Left forelimb (tissue), 1 donor: ENCODE data around the gene AIFM2.
"Not testable (repeated sequence)": the region's sequence is repeated elsewhere in the genome, so short reads cannot be mapped to it uniquely, and the experiment has no call there.

Experiments used
- DNase-seq: peaks from one replicate; pipeline ENCODE4 v3.0.0-alpha.2; 2018; ENCODE audit warnings: low spot score

The AIFM2 gene

GRCh38 chr10:70145666-70146488 is 13.3 kb upstream of the AIFM2 start:
- peak; percentile 81 for DNase-seq

DNA sequence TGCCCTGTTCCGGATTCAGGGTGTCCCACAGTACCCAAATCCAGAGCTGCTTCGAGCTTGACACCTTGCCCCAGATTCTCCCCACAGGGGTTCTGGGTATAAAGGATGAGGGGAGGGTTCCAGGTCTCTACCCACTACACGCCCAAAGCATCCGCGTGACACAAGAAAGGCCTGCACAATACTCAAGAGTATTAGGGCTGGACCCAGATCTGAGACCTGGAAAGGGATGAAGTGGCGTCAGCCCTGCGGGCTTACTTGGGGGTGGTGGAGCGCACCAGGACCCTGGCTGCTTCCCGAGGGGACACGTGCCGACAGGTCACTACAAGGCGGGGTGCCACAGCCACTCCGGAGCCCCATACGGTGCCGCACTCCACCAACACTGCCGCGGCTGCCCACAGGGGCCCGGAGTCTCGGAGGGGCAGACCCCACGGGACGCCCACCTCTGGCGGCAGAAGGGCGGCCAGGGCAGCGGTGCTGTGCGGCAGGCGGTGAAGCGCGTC is 12.6 kb upstream of the AIFM2 start:
- DNase-seq, result no peak

- no peak for DNase-seq
These were observed 11.9 kb upstream of the AIFM2 start for GRCh38 chr10:70144372-70145110.

DNA sequence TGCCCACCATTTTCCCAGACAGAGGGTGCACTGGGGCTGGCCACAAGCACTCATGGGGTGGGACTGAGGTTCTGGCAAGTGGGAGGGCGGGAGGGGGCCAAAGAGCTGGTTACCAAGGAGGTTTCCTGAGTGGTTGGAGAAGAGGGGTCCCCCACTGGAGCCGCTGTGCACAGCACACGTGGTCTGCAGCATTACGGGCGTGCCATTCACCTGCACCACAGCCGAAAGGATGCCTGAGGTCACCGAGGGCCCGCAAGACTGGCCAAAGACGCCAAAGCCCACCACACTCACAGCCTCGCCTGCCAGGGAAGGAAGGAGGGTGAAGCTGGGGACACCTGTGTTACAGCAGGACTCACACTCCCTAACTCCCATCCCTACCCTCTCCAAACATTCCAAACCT is 9.9 kb upstream of the AIFM2 start:
- DNase-seq, result no peak

DNA sequence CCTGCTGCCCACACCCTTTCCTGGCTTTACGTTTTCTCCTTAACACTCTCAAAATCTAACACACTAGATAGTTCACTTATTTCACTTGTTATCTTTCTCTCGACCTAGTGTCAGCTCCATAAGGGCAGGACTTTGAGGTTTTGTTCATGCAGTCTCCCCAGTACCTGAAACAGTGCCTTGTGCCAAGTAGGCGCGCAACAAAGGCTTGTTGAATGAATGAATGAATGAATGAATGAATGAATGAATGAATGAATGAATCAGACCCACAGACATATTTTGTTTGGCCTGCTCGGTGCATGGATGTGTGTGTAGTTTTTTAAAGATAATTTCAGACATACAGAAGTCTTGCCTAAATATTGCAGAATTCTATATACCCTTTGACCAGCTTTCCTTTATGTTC is 7.7 kb upstream of the AIFM2 start:
- no peak for DNase-seq

- DNase-seq, result no peak
These were observed 7.3 kb upstream of the AIFM2 start for GRCh38 chr10:70139997-70140250.

DNA sequence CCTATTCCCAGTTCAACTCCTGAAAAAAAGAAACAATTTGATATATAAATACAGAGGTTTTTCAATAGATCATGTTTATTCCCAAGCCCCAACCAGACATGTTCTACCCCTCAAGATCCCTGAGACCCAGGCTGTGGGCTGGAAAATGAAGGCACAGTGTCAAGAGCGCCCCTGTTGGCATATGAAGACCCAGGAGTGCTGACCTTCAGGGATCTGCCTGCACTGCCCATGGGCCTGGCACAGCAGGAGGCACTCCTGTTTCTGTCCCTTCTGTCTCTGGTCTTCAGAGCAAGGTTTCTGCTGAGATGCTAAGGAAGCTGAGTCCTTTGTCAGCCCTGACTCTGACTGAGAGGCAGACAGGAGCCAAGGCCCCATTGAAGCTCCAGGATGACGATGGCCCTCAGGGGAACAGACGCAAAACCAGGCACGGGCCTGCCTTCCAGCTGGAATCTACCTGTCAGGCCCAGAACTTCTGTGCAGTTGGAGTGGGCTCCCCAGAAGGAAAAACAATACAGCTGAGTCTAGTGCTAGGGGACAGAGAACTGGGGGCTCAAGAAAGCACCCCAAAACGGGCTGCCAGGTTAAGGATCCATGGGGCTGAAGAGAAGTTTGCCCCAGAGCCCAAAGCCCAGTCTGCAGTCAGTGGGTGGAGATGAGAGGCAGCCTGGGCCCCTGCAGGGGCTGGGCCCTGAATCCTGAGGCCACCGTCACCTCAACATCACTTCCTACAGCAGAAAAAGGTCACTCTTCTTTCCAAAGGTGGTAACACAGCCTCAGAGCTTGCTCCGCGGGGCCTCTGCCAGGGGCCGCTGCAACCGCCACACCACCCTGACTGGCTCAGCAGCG is 6.7 kb upstream of the AIFM2 start:
- no peak for DNase-seq

DNA sequence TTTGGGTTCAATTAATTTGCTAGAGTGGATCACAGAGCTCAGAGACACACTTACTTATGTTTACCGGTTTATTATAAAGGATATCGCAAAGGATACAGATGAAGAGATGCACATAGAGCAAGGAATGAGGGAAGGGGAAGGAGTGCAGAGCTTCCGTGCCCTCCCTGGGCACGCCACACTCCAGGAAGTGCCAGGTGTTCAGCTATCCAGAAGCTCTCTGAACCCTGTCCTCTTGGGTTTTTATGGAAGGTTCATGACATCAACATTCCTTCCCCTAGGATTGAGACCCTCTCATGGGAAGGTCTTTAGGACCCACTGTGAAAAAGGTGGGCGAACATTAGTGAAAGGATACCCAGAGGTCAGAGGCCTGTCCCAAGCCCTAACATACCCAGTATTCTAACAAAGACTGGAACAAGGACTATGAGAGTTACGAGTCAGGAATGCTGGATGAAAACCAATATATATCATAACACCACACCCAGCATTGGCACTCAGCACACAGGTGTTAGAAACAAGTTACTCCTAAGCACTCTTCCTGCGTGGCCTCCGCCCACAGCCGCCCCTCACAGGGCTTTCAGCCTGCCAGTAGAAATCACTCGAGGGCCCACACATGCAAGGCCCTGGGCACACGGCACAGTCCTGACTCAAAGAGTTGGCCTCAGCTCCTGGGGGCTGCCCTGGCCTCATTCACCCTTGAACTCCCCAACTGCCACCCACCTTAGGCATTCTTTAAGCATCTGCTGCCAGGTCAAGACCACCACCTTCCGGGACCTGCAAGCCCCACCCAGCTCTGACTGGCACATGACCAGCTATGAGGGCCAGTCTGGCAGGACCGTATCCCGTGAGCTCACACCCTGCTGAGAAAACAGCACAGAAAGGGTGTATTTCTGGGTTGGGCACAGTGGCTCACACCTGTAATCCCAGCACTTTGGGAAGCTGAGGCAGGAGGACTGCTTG is 5.6 kb upstream of the AIFM2 start:
- DNase-seq, result no peak

- DNase-seq, result no peak
These were observed 4.5 kb upstream of the AIFM2 start for GRCh38 chr10:70137135-70137534.

DNA sequence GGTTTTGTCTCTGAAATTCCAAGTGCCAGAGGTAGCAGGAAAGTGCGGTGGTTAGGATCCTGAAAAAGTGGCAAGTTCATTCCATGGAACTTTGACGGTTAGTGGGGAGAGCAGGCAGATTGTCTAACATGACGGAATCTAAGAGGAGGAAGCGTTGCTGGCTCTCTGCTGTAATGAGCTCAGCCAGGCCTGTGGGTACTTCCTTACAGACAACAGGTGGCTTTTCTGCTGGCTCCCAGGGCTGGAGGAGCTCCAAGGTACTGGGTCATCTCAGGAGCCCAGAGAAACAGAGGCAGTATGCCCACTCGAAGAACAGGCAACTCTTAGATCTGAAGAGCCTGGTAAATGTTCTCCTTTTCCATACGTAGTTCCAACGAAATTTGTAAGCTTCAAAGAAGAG is 3.1 kb upstream of the AIFM2 start:
- DNase-seq, result no peak

DNA sequence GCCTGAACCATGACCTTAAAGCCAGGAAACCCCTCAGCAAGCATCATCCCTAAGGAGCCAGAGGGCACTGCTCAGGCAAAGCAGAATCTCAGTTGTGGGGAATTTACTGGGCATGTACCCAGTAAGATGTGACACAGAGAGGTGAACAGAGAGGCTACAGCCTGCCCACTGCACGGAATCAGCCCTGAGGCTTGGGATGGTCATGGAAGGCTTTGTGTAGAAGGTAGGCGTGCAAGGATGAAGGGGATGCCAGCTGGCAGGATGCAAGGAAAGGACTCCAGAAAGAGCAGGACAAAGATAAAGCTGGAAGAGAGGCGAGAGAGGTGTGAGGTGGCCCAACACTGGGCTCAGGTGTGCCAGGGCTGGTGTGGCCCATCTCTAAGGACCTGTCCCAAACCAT is 2.4 kb upstream of the AIFM2 start:
- no peak for DNase-seq

DNA sequence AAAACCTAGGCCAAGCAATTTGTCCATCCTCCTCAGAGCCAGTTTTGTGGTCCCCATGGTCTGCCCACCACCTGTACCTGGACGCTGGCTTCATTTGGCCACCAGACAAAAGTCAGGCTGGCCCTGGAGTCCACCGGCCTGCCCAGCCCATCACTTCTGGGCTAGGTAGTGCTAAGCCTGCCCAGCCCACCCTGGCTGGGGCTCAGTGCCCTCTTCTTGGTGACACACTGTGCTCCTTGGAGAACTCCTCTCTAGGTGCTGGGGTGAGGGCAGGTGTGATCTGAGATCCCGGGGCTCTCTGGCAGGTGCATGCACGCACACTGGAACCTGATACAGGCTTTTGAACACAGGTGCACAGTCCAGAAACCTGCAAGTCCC is 1.1 kb downstream of the AIFM2 start:
- DNase-seq, result no peak

- no peak for DNase-seq
These were observed 1.6 kb downstream of the AIFM2 start for GRCh38 chr10:70130878-70131559.

DNA sequence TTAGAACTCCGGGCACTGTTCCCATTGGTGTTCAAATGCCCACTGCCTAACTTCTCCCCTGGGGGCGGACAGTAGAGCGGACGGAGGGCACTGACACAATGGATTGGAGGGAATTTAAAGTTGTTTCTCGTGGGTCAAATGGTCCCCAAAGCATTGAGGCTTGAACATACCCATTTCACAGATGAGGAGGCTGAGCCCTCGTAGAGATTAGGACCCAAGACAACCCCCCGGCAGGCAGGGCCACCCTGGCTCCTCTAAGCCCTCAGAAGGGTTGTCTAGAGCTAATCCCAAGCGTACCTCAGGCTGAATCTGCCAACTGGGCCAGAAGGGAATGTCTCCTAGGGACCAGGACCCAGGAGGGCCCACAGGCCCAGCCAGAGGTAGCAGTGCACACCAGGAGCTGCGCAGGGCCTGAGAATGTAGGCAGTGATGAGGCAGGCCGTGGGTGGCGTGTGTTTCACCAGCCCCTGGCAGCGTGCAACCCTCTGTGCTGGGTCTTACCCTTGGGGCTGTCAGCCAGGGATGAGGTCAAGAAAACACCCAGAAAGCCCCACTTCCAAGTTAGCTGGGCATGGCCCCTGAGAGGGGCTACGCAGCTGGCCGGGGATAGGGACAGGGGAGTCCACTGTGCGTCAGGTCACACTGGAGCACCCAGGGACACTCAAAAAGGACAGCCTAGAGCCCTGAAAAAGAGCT is 5.8 kb downstream of the AIFM2 start:
- DNase-seq, result no peak

GRCh38 chr10:70125918-70126552 is 6.6 kb downstream of the AIFM2 start:
- no peak for DNase-seq

DNA sequence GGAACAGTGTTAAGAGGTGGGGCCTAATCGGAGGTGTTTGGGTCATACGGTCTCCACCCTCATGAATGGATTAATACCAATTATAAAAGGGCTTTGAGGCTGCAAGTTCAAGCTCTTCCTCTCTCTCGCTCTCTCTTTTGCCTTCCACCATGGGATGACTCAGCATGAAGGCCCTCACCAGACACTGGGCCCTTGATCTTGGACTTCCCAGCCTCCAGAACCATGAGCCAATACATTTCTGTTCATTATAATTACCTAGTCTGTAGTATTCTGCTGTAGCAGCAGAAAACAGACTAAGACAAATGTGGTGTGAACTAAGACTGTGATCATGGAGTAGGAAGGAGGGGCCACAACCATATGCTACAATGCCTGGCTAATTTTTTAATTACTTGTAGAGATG is 7.7 kb downstream of the AIFM2 start:
- DNase-seq, result no peak

DNA sequence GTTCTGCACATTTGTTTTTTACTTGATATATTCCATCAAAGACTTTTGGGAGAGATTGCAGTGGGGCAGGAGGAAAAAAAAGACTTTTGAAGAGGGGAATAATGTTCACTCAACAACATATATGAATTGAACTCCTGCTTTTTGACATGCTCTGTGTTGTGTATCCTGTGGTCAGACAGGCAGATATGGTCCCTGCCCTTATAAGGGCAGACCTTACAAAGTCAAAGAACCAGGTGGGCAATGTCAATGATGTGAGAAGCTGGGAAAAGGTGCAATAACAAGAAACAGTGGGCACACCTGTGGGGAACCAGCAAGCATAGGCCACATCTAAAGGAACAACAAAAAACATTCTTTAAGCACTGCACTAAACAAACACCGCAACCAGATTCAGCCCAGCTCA is 8.2 kb downstream of the AIFM2 start:
- no peak for DNase-seq

- no peak for DNase-seq
These were observed 8.8 kb downstream of the AIFM2 start for GRCh38 chr10:70123817-70124216.

GRCh38 chr10:70123166-70123565 is 9.5 kb downstream of the AIFM2 start:
- not testable (repeated sequence) for DNase-seq

DNA sequence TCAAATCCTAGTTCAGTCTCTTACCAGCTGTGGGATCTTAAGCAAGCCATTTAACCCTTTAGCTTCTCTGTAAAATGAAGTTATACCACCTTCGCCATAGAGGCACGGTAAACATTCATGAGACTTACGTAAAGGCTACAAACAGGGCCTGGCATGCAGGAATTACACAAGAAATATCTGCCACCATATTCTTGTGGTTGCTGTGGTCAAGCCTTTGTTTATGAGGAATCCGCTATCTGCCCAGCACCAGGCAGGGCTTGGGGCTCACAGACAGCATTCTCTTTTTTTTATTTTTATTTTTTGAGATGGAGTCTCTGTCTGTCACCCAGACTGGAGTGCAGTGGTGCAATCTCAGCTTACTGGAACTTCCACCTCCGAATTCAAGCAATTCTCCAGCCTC is 9.9 kb downstream of the AIFM2 start:
- DNase-seq, result no peak
